ENCODE results near the gene HOXA5.

HOXA5 gene

GRCh38 chr7:27179030-27179429 is 35.5 kb upstream of the HOXA5 start:
- no peak overlapping the region for H3K4me3 ChIP-seq (replicated peaks; ENCODE audit: insufficient read depth, low read length)
- no peak overlapping the region for H3K27ac ChIP-seq (replicated peaks)
- peaks cover 47% of the 10 kb centered on the region for H3K27me3 ChIP-seq (ENCODE audit: insufficient read depth, poor library complexity, severe bottlenecking)
- DNase-seq (ENCODE audit: low read depth in 1 of 2, low spot score in 1 of 2) = no peak
- no peak for TF ChIP-seq CTCF (IDR thresholded peaks at IDR 0.05; ENCODE audit: insufficient read depth, low read length)
- TF ChIP-seq SPI1 (IDR thresholded peaks at IDR 0.05; ENCODE audit: borderline replicate concordance, low read depth) = no peak
- TF ChIP-seq REST (IDR thresholded peaks at IDR 0.05; ENCODE audit: insufficient replicate concordance, low read depth) = no peak
- TF ChIP-seq GABPA (IDR thresholded peaks at IDR 0.05; ENCODE audit: low read depth) = no peak
- TF ChIP-seq POLR2AphosphoS5 (IDR thresholded peaks at IDR 0.05; ENCODE audit: low read depth) = no peak

- no peak for TF ChIP-seq CTCF (IDR thresholded peaks at IDR 0.05; ENCODE audit: insufficient read depth, low read length)
- TF ChIP-seq SPI1 (IDR thresholded peaks at IDR 0.05; ENCODE audit: borderline replicate concordance, low read depth) = no peak
- TF ChIP-seq REST (IDR thresholded peaks at IDR 0.05; ENCODE audit: insufficient replicate concordance, low read depth) = no peak
- TF ChIP-seq POLR2AphosphoS5 (IDR thresholded peaks at IDR 0.05; ENCODE audit: low read depth) = no peak
- no peak for TF ChIP-seq GABPA (IDR thresholded peaks at IDR 0.05; ENCODE audit: low read depth)
- Histone ChIP-seq H3K4me3 (replicated peaks; ENCODE audit: insufficient read depth, low read length) (no peak overlapping the region), H3K27me3 (ENCODE audit: insufficient read depth, poor library complexity, severe bottlenecking) (peaks cover 44% of the 10 kb centered on the region), H3K27ac (replicated peaks) (no peak overlapping the region)
- no peak for DNase-seq (ENCODE audit: low read depth in 1 of 2, low spot score in 1 of 2)
Measured at GRCh38 chr7:27178366-27178765, 34.9 kb upstream of the HOXA5 start.

GRCh38 chr7:27177795-27178320 is 34.4 kb upstream of the HOXA5 start:
- peaks cover 43% of the 10 kb centered on the region for H3K27me3 ChIP-seq (ENCODE audit: insufficient read depth, poor library complexity, severe bottlenecking)
- no peak overlapping the region for H3K27ac ChIP-seq (replicated peaks)
- DNase-seq (ENCODE audit: low read depth in 1 of 2, low spot score in 1 of 2) = no peak
- H3K4me3 ChIP-seq (replicated peaks; ENCODE audit: insufficient read depth, low read length) = no peak overlapping the region
- TF ChIP-seq CTCF (IDR thresholded peaks at IDR 0.05; ENCODE audit: insufficient read depth, low read length) = no peak
- no peak for TF ChIP-seq SPI1 (IDR thresholded peaks at IDR 0.05; ENCODE audit: borderline replicate concordance, low read depth)
- TF ChIP-seq GABPA (IDR thresholded peaks at IDR 0.05; ENCODE audit: low read depth) = no peak
- no peak for TF ChIP-seq REST (IDR thresholded peaks at IDR 0.05; ENCODE audit: insufficient replicate concordance, low read depth)
- no peak for TF ChIP-seq POLR2AphosphoS5 (IDR thresholded peaks at IDR 0.05; ENCODE audit: low read depth)

Measured in HL-60 (cell line).